HG03439 (cell line): ENCODE measurements around the gene PGAP6.
A peak's percentile ranks its signal among the peaks of the same experiment; 100 is the strongest.
"Not testable (repeated sequence)": the region's sequence is repeated elsewhere in the genome, so short reads cannot be mapped to it uniquely, and the experiment has no call there.

Experiments used
- ATAC-seq: cut with Tn5 transposase; IDR thresholded peaks from one replicate; pipeline ENCODE4 v1.9.1; 2021; ENCODE audit warnings: mild to moderate bottlenecking, moderate library complexity; ENCODE audit not compliant: unreplicated experiment

Gene PGAP6

DNA sequence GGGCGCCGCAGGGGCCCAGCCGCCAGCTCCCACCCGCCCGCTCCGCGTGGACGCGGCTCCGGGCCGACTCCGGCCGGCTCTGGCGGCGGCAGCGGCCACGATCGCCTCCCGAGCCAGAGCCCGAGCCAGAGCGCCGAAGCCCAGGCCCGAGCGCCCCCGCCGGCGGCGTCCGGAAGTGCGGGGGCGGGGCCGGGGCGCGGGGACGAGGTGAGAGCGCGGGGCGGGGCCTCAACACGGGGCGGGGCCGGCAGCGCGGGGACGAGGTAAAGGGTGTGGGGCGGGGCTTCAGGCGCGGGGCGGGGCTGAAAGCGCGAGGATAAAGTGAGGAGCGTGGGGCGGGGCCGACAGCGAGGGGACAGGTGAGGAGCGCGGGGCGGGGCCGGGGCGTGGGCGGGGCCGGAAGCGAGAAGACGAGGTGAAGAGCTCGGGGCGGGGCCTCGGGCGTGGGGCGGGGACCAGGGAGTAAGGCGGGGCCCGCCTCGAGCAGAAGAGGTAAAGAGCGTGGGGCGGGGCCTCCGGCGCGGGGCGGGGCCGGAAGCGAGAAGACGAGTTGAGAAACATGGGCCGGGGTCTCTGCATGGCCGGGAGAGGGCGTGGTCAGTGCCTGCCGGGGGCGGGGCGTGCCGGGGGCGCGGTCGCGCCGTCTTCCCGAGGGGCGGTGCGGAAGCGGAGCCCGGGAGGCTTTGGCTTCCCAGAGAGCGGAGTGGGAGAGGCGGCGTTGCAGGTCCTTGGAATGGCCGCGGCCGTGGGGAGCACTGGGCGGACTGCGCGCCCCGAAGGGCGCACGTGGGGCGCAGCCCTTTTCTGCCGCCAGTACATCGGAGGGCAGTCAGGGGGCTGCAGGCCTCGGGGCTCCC is 29.0 kb downstream of the PGAP6 start, which contains the start of gene AXIN1:
AXIN1 (minus strand) TSS at position 177 of the 857 bp plus-strand sequence. CDS start 5,698 bp downstream, outside the sequence.
- ATAC-seq: peak; percentile 55

DNA sequence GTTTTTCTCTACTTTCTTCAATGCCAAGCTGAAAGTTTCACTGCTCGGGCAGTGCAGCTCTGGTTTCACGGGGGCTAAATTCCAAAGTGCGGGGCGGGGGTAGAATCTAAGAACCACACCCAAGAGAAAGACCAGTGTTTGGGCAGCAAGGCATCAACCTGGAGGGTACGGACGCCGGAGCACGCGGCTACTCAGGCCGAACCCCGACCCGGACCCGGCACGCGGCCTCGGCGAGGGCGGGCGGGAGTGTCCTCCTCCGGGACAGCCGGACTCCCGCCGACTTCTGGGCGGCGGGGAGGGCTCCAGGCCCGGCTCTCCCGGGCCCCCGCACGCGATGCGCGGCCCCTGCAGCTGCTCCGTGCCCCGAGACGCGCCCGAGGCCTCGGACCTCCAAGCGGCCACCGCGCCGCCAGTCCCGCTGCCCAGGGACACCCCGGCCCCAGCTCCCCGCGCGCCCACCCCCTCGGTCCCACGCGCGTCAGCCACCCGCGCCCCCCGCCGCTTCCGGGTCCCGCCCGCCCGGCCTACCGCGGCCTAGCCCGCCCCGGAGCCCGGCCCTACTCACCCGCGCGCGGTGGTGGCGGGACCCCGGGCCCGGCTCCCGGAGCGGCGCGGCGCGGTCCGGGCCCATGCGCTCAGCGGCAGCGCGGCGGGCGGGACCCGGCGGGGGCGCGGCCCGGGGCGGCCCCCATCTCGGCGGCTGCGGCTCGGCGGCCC is 29.8 kb downstream of the PGAP6 start:
- peak; percentile 28 for ATAC-seq

GRCh38 chr16:350203-350602 is 31.6 kb downstream of the PGAP6 start:
- ATAC-seq: no peak

DNA sequence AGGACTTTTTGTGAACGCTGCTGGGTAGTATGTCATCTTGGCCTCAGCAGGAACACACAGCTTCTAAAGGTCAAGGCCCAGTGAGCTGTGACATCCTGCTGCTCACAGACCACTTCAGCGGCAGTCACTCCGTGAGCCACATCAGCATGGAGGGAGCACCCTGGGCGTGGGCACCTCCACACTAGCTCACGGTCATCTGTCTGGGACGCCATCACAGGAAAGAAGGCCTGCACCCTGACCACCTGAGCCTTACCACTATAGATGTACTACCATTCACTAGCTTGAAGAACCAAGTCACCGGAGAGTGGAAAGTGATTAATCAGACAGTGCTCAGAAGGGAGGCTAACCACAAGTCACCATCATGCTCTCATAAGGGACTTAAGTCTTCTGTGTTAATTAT is 32.6 kb downstream of the PGAP6 start:
- no peak for ATAC-seq

GRCh38 chr16:348495-348894 is 33.3 kb downstream of the PGAP6 start:
- not testable (repeated sequence) for ATAC-seq

DNA sequence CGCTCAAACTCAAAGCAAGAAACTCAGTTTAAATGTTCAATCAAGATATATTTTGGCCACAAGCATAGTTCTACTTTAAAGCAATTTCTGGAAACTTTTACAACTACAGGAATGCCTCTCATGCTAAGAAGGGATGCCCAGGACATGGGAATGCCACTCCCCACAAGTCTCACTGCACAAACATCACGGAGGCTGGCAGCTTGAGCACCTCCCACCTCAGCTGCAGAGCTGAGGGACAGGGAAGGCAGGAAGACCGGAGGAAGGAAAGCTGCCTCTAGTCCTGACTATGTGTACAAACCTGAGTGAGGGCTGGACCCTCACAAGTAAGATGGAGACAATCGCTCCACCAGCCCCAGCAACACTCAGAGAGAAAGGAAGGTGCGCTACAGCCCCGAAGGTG is 34.6 kb downstream of the PGAP6 start:
- no peak for ATAC-seq

- no peak for ATAC-seq
Observed at GRCh38 chr16:346587-346986, 35.2 kb downstream of the PGAP6 start.

GRCh38 chr16:345772-346171 is 36.0 kb downstream of the PGAP6 start:
- ATAC-seq: no peak

GRCh38 chr16:342455-343213 is 39.1 kb downstream of the PGAP6 start:
- no peak for ATAC-seq

DNA sequence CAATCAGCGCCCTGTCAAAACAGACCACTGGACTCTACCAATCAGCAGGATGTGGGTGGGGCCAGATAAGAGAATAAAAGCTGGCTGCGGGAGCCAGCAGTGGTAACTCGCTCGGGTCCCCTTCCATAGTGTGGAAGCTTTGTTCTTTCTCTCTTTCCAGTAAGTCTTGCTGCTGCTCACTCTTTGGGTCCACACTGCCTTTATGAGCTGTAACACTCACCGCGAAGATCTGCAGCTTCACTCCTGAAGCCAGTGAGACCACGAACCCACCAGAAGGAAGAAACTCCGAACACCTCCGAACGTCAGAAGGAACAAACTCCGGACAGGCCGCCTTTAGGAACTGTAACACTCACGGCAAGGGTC is 39.8 kb downstream of the PGAP6 start:
- not testable (repeated sequence) for ATAC-seq

DNA sequence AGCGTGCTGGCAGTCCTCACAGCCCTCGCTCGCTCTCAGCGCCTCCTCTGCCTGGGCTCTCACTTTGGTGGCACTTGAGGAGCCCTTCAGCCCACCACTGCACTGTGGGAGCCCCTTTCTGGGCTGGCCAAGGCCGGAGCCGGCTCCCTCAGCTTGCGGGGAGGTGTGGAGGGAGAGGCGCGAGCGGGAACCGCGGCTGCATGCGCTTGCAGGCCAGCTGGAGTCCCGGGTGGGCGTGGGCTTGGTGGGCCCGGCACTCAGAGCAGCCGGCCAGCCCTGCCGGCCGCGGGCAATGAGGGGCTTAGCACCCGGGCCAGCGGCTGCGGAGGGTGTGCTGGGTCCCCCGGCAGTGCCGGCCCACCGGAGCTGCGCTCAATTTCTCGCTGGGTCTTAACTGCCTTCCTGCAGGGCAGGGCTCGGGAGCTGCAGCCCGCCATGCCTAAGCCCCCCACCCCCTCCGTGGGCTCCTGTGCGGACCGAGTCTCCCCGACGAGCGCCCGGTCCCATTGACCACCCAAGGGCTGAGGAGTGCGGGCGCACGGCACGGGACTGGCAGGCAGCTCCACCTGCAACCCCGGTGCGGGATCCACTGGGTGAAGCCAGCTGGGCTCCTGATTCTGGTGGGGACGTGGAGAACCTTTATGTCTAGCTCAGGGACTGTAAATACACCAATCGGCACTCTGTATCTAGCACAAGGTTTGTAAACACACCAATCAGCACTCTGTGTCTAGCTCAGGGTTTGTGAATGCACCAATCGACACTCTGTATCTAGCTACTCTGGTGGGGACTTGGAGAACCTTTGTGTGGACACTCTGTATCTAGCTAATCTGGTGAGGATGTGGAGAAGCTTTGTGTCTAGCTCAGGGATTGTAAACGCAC is 40.4 kb downstream of the PGAP6 start:
- ATAC-seq: not testable (repeated sequence)

DNA sequence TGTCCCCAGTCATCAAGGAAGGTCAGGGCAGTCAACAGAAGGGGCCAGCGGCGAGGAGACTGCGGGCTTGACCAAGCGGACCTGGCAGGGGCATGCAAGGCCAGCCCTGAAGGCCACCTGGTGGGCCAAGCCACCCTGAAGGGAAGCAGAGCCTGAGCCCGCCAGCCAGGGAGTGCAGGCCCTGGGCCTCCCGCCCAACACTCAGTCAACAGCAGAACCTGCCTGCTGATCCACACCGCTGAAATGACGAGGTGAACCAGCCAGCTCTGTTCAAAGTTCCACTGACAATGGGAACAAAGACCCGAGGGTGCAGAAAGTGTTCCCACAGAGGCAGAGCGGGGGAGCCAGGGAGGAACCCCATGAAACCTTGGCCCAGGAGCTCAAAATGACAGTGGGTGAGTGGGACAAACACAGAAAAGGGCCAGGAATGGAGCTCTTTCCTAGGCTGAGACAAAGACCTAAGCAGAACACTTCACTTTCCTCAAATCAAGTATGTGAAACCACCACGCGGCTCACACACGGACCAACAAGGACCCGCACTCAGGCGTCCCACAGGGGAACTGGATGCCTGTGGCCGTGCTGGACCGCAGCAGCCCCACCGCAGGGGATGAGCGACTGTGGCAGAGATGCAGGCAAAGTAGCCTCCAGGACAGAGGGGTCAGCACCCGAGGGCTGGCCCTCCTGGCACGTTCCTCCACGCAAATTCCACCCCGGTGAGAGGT is 41.2 kb downstream of the PGAP6 start:
- no peak for ATAC-seq

DNA sequence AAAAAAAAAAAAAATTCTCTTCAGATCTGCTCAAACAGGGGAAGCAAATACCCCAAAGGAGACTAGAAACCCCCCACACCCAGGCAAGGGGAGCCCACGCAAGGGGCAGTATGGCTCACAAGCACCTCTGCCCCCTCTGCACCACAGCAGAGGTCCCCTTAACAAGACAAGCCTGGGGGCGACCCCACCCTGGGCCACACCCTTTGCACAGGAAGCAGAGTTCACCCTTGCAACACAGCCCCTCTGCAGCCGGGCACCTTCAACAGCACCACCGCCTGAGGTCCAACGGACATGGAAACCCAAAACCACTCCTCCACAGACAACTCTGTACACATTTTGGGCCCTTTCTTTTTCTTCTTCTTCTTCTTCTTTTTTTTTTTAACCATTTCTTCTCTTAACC is 42.1 kb downstream of the PGAP6 start:
- ATAC-seq: no peak

- ATAC-seq: no peak
Observed at GRCh38 chr16:337975-338575, 43.7 kb downstream of the PGAP6 start.

GRCh38 chr16:337437-337836 is 44.3 kb downstream of the PGAP6 start:
- no peak for ATAC-seq

DNA sequence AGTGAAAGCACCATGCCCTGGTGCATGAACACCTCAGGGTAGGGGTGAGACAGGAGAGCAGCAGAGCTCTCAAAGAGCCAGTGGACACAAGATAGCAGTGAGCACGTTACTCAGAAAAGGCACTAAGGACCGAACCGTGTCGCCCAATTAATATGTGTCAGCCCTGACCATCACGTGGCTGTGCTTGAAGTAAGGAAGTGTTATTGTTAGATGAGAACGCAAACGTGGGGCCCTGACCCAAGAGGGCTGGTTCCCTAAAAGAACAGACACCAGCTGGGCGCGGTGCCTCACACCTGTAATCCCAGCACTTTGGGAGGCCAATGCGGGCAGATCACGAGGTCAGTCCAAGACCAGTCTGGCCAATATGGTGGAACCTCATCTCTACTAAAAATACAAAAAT is 45.5 kb downstream of the PGAP6 start:
- ATAC-seq: no peak

GRCh38 chr16:334861-335632 is 46.7 kb downstream of the PGAP6 start:
- not testable (repeated sequence) for ATAC-seq

- ATAC-seq: not testable (repeated sequence)
Observed at GRCh38 chr16:334164-334832, 47.5 kb downstream of the PGAP6 start.
